MM.1S (cell line): ENCODE data around the gene TRMT44.
"Not testable (repeated sequence)": the region's sequence is repeated elsewhere in the genome, so short reads cannot be mapped to it uniquely, and the experiment has no call there.

Source experiments
- DNase-seq: peaks from one replicate; pipeline ENCODE4 v3.0.0-alpha.2; 2015
- H2AFZ ChIP-seq: fragments of 300-600 bp; sonication (generic); 2 replicates; pipeline ENCODE4 v1.6.0; 2016; ENCODE audit warnings: antibody characterized with exemption, low read length
- H3F3A ChIP-seq: fragments of 300-600 bp; sonication (generic); 2 replicates; pipeline ENCODE4 v1.6.1; 2016; ENCODE audit warnings: mild to moderate bottlenecking, antibody characterized with exemption, low read length, moderate library complexity, mixed read lengths; ENCODE audit not compliant: insufficient read depth
- H3K27ac ChIP-seq: fragments of 300-600 bp; sonication (generic); 2 replicates; pipeline ENCODE4 v1.5.1; 2016; ENCODE audit warnings: mild to moderate bottlenecking, low read length
- H3K27me3 ChIP-seq: fragments of 300-600 bp; sonication (generic); replicated peaks from 2 replicates; pipeline ENCODE4 v1.6.0; 2016; ENCODE audit warnings: low read length; ENCODE audit not compliant: insufficient read depth
- H3K36me3 ChIP-seq: fragments of 300-600 bp; sonication (generic); replicated peaks from 2 replicates; pipeline ENCODE4 v1.6.1; 2016; ENCODE audit warnings: mild to moderate bottlenecking, low read length, mixed read lengths; ENCODE audit not compliant: insufficient read depth
- H3K4me1 ChIP-seq: fragments of 300-600 bp; sonication (generic); 2 replicates; pipeline ENCODE4 v1.6.1; 2016; ENCODE audit warnings: low read length, mixed read lengths
- H3K4me2 ChIP-seq: fragments of 300-600 bp; sonication (generic); 2 replicates; pipeline ENCODE4 v1.6.0; 2016; ENCODE audit warnings: low read depth, low read length
- H3K4me3 ChIP-seq: fragments of 300-600 bp; sonication (generic); 2 replicates; pipeline ENCODE4 v1.5.1; 2016; ENCODE audit warnings: low read length, mixed read lengths
- H3K79me2 ChIP-seq: fragments of 300-600 bp; sonication (generic); 2 replicates; pipeline ENCODE4 v1.6.1; 2016; ENCODE audit warnings: mixed run types, low read length, mixed read lengths
- H3K9ac ChIP-seq: fragments of 300-600 bp; sonication (generic); 2 replicates; pipeline ENCODE4 v1.6.1; 2016; ENCODE audit warnings: low read length, mixed read lengths
- H3K9me2 ChIP-seq: fragments of 300-600 bp; sonication (generic); replicated peaks from 2 replicates; pipeline ENCODE4 v1.6.1; 2016; ENCODE audit warnings: mild to moderate bottlenecking, low read length, mixed read lengths; ENCODE audit not compliant: insufficient read depth
- H3K9me3 ChIP-seq: fragments of 300-600 bp; sonication (generic); replicated peaks from 2 replicates; pipeline ENCODE4 v1.6.1; 2016; ENCODE audit warnings: mild to moderate bottlenecking, low read length, mixed read lengths; ENCODE audit not compliant: insufficient read depth
- H4K20me1 ChIP-seq: fragments of 300-600 bp; sonication (generic); 2 replicates; pipeline ENCODE4 v1.6.1; 2016; ENCODE audit warnings: mild to moderate bottlenecking, low read length, moderate library complexity, mixed read lengths; ENCODE audit not compliant: insufficient read depth
- CTCF ChIP-seq: fragments of 300-600 bp; sonication (generic); IDR thresholded peaks from 2 replicates; pipeline ENCODE4 v1.5.1; 2016; ENCODE audit warnings: antibody characterized with exemption, low read length, mixed read lengths
- EZH2 ChIP-seq: fragments of 300-600 bp; sonication (generic); optimal IDR thresholded peaks from 2 replicates; pipeline ENCODE3; 2017; ENCODE audit warnings: low read depth, mild to moderate bottlenecking, antibody characterized with exemption, low read length, mixed read lengths
- EZH2phosphoT487 ChIP-seq: fragments of 300-600 bp; sonication (generic); IDR thresholded peaks from 2 replicates; pipeline ENCODE4 v1.6.1; 2018; ENCODE audit warnings: antibody characterized with exemption, low read length

TRMT44 gene

GRCh38 chr4:8510611-8511285 lies 70.2 kb downstream of the TRMT44 start:
- Histone ChIP-seq H3K79me2 (no peaks in the 10 kb centered on the region), H3K4me1 (no peaks in the 10 kb centered on the region), H3K9ac (no peak overlapping the region), H2AFZ (no peak overlapping the region), H3K27ac (no peak overlapping the region), H3F3A (no peaks in the 10 kb centered on the region), H3K9me2 (no peaks in the 10 kb centered on the region), H3K9me3 (no peaks in the 10 kb centered on the region), H3K4me3 (no peak overlapping the region), H3K4me2 (no peak overlapping the region), H3K36me3 (no peaks in the 10 kb centered on the region), H4K20me1 (no peaks in the 10 kb centered on the region), H3K27me3 (peaks cover 87% of the 10 kb centered on the region)
- DNase-seq = no peak
- no peak for TF ChIP-seq EZH2phosphoT487

DNA sequence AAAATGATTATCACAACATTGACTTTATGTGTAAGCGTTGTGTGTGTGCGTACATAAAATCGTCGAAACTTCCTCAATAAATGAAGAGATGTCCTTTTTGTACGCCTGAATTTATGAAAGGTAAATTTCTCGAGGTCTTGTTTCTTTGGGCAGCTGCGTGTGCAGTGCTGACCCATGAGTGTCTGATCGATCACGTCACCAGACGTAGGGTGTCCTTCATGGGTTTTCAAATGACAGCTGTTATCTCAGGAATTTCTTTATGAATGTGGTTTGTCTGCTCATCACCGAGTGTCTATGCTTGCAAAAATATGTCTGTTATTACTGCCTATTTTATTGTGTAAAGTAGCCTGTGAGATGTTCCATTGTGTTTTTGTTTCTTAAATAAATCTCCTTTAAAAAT lies 71.9 kb downstream of the TRMT44 start:
- H3K79me2 ChIP-seq = no peaks in the 10 kb centered on the region
- H3K4me3 ChIP-seq = no peak overlapping the region
- H3K4me2 ChIP-seq = no peak overlapping the region
- no peak overlapping the region for H2AFZ ChIP-seq
- H3K9ac ChIP-seq = no peak overlapping the region
- H3K27me3 ChIP-seq = peaks cover 88% of the 10 kb centered on the region
- no peak for DNase-seq
- H3K36me3 ChIP-seq = no peaks in the 10 kb centered on the region
- H3K27ac ChIP-seq = no peak overlapping the region
- H4K20me1 ChIP-seq = no peaks in the 10 kb centered on the region
- no peaks in the 10 kb centered on the region for H3K9me3 ChIP-seq
- H3K9me2 ChIP-seq = no peaks in the 10 kb centered on the region
- H3F3A ChIP-seq = no peaks in the 10 kb centered on the region
- no peak for TF ChIP-seq CTCF
- no peaks in the 10 kb centered on the region for H3K4me1 ChIP-seq

DNA sequence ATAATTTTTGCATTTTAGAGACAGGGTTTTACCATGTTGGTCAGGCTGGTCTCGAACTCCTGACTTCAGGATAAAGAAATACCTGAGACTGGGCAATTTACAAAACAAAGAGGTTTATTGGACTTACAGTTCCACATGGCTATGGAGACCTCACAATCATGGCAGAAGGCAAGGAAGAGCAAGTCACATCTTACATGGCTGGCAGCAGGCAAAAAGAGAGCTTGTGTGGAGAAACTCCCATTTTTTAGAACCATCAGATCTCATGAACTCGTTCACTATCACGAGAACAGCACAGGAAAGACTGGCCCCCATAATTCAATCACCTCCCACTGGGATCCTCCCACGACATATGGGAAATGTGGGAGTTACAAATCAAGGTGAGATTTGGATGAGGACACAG lies 72.5 kb downstream of the TRMT44 start:
- H3K27ac ChIP-seq, H3K36me3 ChIP-seq, H3K9me2 ChIP-seq, H3K9me3 ChIP-seq, H3K4me1 ChIP-seq, H3K79me2 ChIP-seq, H3K4me2 ChIP-seq, H4K20me1 ChIP-seq, H2AFZ ChIP-seq, DNase-seq, H3K9ac ChIP-seq, H3K4me3 ChIP-seq, H3F3A ChIP-seq: not testable (repeated sequence)
- peaks cover 90% of the 10 kb centered on the region for H3K27me3 ChIP-seq

DNA sequence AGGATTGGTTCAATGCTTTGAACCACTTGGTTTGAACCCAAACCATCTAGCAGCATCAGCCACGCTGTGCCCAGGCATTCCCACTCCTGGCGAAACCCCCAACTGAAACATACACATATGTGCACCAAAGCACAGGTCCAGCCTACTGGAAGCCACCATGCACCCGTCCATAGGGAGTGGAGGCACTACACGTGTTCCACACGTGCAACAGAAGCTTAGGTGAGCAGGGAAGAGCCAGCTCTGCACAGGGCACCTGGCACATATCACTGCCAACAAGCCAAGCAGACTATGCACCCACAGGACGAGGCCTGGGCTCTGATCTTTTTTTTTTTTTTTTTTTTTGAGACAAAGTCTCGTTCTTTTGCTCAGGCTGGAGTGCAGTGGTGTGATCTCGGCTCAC lies 73.4 kb downstream of the TRMT44 start:
- Histone ChIP-seq H3K4me2 (no peak overlapping the region), H3K4me1 (no peaks in the 10 kb centered on the region), H3K4me3 (no peak overlapping the region), H3K9ac (no peak overlapping the region), H3K27me3 (peaks cover 90% of the 10 kb centered on the region), H3F3A (no peaks in the 10 kb centered on the region), H4K20me1 (no peaks in the 10 kb centered on the region), H3K36me3 (no peaks in the 10 kb centered on the region), H3K9me2 (no peaks in the 10 kb centered on the region), H2AFZ (no peak overlapping the region), H3K9me3 (no peaks in the 10 kb centered on the region), H3K79me2 (no peaks in the 10 kb centered on the region), H3K27ac (no peak overlapping the region)
- DNase-seq = no peak
- TF ChIP-seq EZH2phosphoT487 (no peak), CTCF (no peak), EZH2 (no peak)
